ENCODE data around the gene PTPRG.

Gene PTPRG

DNA sequence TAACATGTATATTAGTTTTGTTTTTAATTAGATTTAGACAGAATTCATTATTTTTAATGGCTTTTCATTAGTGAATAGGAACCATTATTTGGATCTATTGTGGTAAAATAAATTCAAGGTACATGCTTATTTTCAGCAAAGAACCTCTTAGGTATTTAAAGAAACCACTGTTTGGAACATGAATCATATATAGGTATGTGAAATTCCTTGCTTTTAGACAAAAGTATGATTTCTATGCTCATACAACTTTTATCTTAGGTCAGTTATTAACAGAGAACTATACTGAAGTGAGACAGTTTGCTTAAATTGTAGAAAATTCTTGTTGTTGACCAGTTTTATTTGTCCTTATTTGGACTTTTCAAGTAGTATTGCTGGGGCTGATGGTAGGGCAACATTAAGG is 422.1 kb downstream of the PTPRG start:
- no peak for DNase-seq

DNA sequence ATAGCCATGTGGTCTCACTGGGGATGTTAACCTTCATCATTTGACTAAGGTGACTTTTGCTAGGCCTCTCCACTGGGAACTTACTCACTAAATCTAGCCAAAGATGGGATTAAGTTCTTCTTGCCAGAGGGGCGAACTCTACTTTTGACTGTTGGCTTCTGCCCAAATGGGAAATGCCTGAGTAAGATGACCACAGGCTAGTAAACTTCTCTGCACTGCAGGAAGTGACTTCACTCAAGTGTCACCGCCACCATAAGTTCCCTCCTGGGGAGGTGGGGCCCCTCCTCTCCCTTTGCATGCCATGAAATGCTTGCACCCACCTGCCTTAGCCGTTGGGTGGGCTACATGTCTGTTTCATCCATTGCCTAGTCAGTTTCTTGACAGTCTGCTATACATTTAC is 423.6 kb downstream of the PTPRG start:
- DNase-seq = no peak

DNA sequence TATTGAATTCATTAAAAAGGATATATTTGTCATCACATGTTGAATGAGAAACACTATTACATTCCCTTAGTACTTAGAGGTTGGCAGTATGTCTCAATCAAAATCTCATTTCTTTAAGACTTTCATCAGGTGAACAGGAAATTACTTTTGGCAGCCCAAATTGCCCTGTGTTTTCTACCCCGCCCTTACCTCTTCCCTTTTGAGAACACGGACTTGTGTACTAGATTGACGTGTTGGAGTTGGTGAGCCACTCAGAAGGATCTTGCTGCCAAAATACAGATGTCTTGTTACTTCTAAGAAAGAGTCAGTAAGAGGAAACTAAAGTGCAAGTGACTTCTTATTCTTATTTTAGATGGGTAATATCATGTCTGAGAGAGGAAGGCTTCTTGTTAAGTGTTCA is 425.1 kb downstream of the PTPRG start:
- no peak for DNase-seq

DNA sequence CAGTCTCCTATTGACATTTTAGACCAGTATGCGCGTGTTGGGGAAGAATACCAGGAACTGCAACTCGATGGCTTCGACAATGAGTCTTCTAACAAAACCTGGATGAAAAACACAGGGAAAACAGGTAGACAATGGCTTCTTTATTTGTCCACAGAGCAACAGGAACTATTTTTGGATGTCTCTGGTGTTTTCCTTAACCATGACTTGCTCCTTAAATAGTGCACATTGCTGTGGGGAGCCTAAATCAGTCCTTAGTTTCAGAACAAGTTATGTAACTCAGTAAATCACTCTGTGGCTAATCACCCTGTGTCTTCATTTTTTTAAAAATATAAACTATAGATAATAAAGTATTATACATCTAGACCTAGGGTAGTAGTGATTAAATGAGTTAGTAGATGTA is 428.3 kb downstream of the PTPRG start:
- DNase-seq = no peak

DNA sequence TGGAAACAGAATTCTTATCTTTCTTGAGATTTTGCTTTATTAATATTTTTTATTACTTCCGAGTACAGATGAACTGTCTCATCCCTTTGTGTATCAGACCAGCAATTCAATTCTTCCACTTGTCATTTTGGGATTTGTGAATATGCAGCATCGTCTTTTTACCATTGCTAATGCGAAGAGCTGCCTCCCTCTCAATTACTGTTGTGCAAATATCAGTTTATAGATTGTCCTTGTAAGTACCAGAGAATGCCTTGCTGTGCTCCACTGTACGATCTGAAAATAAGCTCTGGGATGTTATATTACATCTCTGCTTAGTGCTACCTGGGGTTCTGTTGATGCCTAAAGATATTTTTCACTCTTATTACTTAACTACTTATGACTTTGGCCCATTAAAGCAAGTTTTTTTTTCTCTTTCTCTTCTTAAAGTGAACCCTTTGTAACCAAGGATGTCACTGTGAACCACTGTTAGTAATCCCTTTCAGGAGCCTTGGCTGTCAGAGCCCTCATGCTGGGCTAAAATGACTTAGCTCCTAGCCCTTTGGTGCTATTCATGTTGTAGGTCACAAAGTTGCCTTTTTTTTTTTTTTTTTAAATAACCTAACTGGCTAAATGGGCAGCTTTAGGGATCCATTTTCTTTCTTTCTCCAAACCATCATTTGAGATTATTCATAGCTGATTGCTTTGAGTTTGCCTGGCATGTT is 429.1 kb downstream of the PTPRG start:
- DNase-seq = no peak

DNA sequence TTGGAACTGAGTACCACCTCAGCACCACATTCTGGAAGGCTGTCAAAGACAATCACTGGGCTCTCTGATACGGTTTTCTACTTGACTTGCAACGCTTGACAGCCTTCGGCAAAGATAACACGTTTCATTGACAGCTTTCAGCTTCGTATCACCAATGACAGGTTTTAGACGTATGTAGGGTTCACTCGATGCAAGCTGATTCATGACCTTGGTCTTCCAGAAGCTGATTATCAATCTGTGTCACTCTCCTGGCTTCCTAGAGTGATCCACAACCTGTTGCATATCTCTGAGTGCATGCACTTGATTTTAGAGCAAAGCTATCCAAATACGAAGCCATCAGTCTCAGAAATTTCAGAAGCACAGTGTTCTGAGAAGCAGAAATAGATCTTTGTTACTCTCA is 430.3 kb downstream of the PTPRG start:
- no peak for DNase-seq

DNA sequence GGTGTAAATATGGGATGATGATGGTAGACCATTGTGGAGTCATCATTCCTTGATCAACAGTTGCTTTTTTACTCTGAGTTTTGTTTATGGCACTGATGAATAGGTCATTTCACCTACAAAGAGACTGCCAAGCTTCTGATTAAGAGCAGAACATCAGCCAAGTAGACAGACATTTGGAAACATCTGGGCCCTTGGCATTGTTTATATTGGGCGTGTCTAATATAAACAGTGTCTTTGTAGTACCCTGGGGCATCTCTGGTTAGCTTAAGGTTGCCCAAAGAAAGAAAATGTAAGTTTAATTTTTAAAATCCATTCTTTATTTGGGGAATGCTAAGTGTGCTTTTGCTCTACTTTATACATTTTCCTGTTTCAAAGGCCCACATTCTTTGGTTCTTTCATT is 435.0 kb downstream of the PTPRG start:
- DNase-seq = no peak

DNA sequence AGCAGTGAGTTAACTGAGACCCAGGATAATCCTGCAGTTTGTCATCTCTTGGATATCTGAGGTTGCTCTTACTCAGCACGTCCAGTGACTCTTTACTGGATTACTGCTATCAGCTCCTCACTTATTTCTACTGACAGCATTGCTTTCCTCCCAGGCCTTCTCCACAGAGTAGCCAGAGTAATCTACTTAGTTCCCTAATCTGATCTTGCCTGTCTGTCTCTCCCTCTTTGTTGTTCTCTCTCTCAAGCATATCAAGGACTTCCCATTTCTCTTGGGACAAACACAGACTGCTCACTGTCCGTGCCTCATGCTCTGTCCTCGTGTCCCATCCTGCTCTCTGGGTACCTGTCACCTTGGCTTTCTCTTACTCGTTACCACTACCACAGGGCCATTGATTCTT is 435.7 kb downstream of the PTPRG start:
- DNase-seq = no peak

DNA sequence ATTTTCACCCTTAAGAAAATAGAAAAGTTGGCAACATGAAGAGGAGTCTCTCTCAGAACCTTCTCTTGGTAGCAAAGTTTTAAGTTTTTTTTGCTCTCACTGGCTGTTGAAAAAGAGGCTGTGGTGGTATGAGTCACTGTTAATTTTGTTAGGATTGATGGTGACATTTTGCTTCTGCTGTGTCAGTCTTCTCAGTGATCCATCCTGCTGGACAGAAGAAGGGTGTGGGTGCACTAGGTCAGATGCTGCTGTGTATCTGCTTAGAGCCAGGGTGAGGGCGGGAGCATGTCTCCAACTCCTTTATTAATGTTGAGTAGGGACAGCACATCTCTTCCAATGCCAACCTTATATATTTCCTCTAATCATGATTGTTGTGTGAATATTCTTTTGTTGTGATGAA is 442.5 kb downstream of the PTPRG start:
- DNase-seq = no peak

DNA sequence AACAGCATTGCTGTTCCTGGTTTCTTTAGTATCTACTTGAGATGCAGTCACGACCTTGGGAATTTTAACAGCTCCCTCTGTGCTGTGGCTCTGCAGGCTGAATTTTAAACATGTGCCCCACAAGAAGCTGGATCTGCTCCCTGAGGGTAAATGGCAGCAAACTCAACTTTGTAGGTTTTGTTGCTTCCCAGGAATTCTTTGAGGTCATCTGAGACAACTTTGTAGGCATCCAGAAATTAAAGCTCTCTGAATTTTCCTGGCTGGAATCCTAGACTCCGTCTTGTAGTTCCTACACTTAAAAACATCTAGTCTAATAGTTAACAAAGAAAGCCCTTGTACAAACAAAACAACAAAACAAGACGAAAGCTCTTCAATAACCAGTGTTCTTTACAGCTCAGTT is 445.7 kb downstream of the PTPRG start:
- DNase-seq = no peak

DNA sequence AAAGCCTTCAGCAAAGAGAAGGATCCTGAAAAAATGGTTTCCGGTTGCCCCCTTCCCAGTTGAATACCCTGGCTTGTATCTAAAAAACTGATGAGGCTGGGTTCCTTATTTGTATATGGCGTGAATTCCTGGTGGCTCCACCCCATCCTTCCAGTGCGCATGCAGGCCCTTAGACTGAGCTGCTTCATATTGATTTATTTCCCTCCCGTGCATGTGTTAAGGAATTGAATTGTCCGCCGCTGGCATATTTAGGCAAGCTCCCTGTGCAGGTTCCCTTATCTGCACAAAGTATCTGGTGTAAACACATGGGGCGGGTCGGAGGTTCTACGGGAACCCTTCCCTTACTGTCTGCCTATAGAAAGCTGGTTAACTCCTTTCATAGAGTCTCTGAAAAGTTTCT is 449.6 kb downstream of the PTPRG start:
- no peak for DNase-seq

DNA sequence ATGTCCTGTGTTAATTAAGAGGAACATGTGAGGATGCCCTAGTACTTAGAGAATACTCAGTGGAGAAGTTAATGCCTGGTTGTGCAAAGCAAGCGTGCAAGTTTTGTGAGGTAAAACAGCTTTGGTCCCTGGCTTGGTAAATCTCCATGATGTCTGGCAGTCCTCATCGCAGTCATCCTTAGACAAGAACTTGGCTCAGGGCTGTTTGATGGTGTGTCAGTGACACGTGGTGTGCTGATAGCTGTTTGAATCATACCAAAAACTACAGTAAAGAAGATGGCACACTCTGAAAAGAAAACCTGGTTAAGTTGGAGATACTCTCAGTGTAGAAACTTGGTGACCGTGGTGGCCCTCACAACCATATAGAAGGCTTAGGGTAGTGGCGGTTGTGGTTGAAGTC is 450.3 kb downstream of the PTPRG start:
- no peak for DNase-seq

DNA sequence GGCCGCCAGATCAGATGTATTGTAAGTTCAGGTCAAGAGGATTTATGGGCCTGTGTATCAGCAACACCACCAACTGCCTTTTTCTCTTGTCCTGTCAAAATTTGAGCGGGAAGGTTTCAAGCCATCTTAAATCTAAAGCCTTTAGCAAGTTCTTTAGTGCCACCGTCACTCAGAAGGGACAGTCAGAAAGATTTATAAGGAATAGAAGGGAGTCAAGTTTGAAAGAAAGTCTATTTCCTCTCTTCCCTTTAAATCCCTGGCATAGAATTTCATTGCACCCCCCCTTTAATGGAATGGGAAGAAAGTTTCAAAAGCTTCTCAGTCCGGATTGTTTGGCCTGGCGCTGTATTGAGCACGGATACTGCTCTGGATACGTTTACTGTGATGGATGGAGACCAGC is 452.6 kb downstream of the PTPRG start:
- DNase-seq = no peak

DNA sequence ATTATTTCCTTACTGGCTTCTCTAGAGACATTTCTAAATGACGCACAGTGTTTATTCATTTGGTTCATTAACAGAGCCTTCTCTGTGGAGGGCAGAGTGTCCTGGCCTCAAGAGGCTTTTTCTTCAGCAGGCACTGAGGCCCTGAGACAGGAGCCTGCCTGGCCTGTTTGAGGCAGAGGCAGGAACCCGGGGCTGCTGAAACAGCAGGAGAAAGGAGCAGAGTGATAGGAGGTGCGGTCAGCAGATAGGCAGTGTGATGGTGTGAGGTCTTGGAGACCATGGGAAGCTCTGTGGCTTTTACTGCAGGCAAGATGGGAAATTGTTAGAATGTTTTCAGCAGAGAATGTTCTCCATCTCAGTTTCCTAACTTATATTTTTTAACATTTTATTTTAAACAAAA is 453.7 kb downstream of the PTPRG start:
- no peak for DNase-seq

DNA sequence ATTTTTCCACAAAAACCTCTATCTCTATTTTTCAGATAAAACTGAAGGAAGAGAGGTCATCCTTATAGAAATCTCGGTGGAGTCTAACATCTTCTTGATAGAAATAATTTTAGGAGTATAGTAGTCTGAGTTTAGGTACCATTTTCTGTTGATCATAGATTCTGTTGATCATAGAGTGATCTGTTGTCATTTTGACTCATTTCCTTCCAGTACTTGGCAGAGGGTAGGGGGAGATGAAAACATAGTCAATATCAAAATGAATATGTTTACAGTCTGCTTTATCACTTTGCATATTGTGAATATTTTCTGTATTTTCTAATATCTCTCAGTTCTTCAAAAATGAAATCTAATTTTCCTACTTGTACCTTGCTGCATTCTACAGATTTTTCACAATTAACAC is 458.5 kb downstream of the PTPRG start:
- DNase-seq = no peak

DNA sequence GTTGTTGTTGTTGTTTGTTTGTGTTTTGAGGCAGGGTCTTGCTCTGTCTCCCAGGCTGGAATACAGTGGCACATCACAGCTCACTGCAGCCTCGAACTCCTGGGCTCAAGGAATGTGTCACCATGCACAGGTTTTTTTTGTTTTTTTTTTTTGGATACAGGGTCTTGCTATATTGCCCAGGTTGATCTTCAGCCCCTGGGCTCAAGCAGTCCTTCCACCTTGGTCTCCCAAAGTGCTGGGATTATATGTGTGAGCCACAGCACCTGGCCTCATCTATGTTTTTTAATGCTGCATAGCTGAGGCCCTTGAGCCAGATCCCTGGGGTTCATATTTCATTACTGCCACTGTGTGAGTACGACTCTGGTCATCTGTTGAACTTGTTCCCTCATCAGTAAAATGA is 459.3 kb downstream of the PTPRG start:
- no peak for DNase-seq

DNA sequence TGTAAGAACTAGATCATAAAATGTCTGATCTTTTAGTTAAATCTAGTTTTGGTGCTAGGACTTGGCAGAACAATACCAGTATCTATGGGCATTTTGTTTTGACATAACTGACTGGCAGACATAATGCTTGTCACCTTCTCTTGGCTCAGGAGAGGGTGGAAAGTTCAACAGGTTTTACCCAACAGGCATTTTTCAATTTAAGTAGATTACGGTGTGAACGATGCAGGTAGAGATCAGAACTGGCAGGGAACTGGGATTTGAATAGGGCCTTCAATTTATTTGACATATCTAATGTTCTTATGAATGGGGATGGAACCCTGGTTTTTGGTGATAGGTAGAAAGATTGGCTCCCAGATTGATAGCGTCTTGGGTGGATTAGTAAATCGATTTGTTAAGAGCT is 460.9 kb downstream of the PTPRG start:
- DNase-seq = no peak

DNA sequence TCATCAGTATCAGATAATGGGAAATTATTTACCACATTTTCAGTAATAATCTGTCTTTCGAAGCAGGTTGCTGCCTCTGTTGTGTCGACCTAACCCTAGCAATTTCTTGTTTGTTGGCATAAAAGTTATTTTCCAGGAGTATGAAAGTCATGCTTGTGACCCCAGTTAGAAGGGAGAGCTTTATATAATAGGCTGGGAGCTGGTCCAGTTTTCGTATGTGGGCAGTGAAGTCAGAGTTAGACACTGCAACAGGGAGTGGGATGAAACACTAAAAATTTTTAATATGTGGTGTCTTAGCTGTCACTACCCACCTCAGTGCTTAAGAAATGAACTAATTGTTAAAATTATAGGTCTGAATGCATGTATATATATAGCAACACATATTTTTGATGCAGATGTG is 463.5 kb downstream of the PTPRG start:
- DNase-seq = no peak

DNA sequence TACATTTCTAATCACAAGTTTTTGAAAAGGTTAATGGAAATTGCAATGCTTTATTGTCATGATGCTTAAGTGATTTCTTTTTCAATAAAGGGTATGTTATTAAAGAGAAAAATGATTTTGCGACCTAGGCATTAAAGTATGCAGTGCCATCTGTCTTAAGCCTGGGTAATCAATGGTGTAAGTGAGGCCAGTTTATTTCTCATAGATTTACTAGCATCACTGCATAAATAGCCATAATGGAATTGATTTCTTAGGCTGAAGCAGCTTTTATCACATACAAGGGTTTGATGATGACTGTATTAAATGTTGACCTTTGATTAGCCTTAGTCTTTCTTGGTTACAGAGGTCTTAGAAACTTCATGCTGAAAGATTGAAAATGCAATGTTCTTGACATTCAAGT is 464.5 kb downstream of the PTPRG start:
- no peak for DNase-seq

DNA sequence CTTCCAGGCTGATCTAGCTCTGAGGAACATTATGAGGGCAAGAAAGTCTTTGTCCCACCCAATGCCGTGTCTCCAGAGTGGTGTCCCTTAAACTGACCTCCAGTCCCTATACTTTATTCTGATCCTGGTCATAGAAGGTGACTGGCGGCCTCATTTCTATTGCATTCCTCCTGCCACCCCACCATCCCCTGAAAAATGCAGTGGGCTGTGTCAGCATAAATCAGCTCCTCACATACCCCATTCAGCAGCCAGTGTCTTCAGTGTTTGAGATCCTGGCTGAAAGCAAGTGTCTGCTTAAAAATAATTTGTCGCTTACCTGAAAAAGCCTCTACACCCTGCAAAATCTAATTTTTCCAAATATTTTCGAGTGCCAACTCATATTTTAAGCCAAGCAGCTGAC is 465.9 kb downstream of the PTPRG start:
- no peak for DNase-seq

DNA sequence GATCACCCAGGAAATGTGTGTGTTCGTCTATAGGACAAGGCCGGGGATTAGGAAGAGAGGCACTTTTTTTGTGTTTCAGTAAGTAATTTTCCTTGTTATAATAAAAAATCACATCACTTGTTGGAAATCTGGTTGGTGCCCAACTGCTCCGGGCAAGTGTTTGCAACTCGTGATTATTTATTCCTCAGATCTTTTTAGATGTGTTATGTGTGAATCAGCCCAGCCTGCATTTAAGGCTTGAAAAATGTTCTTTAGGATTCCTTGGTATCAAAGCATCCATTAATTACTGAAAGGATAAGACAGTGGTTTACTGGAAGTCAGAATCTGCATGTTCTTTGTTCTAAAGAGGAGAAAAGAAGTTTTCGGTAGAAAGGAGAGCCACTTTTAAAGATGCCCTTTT is 466.4 kb downstream of the PTPRG start:
- DNase-seq = no peak

DNA sequence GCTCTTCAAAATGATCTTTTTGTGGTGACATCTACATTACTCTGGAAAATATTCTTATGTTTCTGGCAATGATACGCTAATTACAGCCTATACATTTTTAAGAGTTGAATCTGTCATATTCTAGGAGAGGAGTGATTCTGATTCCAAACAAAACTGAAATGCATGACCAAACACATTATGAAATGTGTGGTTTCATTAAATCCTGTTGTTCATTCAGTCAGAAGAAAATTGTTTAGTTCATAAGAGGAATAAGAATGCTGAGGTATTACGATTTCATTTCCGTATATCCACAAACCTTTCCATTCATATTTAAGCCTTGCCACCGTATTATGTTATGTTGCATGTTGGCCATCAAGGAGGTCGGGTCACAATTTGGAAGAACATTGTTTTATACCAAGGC is 466.9 kb downstream of the PTPRG start:
- DNase-seq = no peak

DNA sequence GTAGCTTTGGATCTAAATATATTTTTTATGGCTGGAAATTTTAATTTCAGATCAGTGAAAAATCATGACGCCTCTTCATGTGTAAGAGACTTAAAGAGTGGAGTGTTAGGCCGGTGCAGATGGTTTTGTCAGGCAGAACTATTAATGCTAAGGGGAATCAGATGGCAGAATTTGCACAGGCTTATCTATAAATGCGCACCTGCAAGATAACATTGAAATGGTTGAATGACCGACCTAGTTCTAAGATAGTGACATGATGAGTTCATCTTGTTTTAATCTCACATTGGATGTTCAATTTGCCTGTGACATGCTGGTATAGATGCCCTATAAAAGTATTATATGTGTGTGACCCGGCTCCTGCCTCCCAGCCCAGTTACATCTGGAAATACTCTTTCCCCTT is 471.4 kb downstream of the PTPRG start:
- no peak for DNase-seq

DNA sequence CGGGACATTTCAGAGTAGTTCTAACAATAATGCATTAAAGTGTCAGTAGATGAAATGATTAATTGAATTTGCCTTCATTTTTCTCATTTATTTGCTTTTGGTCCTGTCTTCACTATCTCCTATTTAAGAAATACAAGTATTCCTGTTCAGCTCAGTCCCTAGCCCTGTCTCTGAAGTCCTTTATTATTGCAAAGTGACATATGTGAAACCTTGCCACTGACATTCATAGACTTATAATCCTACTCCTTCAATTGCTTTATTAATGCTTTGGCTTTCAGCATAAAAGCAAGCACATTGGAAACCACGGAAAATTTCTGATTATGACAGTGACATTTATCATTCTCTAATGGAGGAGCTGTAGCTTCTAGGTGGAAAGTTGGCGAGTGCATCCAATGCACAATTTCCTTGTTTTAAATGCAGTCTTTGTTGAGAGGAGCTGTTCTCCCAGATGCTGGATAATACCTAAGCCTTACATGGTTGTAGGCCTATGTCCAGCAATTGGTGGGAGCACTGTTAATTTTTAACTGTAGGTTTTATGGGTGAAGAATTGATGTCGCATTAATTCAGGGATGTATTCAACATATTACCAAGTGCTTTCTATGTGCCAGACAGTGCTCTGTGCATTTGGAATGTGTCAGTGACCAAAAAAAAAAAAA is 474.2 kb downstream of the PTPRG start:
- no peak for DNase-seq

DNA sequence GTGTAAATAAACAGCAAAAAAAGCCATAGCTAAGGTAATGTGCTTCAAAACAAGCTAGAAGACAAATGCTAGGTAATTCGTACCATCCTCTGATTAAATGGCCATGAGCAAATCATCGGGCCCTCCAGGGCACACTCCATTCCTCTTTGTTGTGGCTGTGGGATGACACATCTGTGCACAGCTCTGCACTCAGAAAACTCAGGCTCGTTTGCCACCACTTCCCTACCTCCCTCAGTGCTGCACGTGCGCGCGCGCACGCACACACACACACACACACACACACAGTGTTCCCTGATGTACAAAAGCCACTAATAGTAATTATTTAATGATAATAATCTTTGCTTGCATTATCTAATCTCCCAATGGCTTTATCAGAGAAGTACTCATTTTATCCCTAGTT is 475.4 kb downstream of the PTPRG start:
- no peak for DNase-seq
